PFSK-1 (cell line): ENCODE results near the gene SF3B3.

ENCODE experiments used
- SIN3A ChIP-seq: IDR thresholded peaks from 2 replicates; pipeline ENCODE4 v1.6.1; 2012; ENCODE audit warnings: mild to moderate bottlenecking, low read length, moderate library complexity, borderline replicate concordance; ENCODE audit not compliant: insufficient read depth
- TAF1 ChIP-seq: IDR thresholded peaks from 2 replicates; pipeline ENCODE4 v1.6.1; 2012; ENCODE audit warnings: low read length, control low read depth, borderline replicate concordance; ENCODE audit not compliant: insufficient read depth
- TF ChIP-seq, protein P1 (sequence below), 2 experiments: IDR thresholded peaks; 2 replicates each; pipeline versions ENCODE4 v1.6.1 to v1.8.0; 2011 to 2012; ENCODE audit warnings: low read depth in 2 of 2, low read length in 2 of 2, control low read depth in 1 of 2, inconsistent platforms in 1 of 2, mild to moderate bottlenecking in 1 of 2, moderate library complexity in 1 of 2; ENCODE audit not compliant: insufficient read depth in 1 of 2

DNA sequence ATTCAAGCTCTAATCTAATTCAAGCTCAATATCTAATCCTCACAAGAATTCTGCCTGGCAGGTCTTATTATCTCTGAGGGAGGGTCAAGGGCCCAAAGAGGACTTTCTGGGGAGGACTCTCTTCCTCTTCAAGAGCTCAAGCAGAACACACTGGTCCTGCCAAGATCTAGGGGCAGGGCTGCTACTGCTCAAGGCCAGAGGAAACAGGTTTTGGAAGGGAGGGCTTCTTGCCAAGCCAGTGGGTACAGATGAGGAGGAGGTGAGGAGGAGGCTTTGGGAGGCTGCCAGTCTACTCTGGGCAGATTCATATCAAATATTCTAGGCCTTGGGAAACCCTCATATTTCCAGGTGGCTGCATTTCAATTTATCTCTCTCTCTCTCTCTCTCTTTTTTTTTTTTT, 71.0 kb downstream of the SF3B3 start:
- TF ChIP-seq, protein P1, sequence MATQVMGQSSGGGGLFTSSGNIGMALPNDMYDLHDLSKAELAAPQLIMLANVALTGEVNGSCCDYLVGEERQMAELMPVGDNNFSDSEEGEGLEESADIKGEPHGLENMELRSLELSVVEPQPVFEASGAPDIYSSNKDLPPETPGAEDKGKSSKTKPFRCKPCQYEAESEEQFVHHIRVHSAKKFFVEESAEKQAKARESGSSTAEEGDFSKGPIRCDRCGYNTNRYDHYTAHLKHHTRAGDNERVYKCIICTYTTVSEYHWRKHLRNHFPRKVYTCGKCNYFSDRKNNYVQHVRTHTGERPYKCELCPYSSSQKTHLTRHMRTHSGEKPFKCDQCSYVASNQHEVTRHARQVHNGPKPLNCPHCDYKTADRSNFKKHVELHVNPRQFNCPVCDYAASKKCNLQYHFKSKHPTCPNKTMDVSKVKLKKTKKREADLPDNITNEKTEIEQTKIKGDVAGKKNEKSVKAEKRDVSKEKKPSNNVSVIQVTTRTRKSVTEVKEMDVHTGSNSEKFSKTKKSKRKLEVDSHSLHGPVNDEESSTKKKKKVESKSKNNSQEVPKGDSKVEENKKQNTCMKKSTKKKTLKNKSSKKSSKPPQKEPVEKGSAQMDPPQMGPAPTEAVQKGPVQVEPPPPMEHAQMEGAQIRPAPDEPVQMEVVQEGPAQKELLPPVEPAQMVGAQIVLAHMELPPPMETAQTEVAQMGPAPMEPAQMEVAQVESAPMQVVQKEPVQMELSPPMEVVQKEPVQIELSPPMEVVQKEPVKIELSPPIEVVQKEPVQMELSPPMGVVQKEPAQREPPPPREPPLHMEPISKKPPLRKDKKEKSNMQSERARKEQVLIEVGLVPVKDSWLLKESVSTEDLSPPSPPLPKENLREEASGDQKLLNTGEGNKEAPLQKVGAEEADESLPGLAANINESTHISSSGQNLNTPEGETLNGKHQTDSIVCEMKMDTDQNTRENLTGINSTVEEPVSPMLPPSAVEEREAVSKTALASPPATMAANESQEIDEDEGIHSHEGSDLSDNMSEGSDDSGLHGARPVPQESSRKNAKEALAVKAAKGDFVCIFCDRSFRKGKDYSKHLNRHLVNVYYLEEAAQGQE (IDR thresholded peaks at IDR 0.05; ENCODE audit: insufficient read depth in 1 of 2, low read depth in 2 of 2, low read length in 2 of 2): no peak
- TF ChIP-seq SIN3A (no peak), TAF1 (no peak)
